Measurements from ENCODE around the gene SLC39A2. TPM values are rescaled to one million over a fixed set of nuclear protein-coding genes. Genes with fewer than 3 reads are reported as not detected.

SLC39A2 gene
- total and polyA plus RNA-seq, 2 experiments from 2014 or later = not detected

GRCh38 chr14:20988717-20989470, 10.2 kb upstream of the SLC39A2 start:
- peaks cover 27% of the 10 kb centered on the region for H3K79me2 ChIP-seq (replicated peaks; ENCODE audit: insufficient read depth)
- H3K27ac ChIP-seq (ENCODE audit: low read depth) = peak overlapping the region; percentile 94
- peak overlapping the region; percentile 55 for H3K4me3 ChIP-seq
- no peaks in the 10 kb centered on the region for H3K27me3 ChIP-seq (ENCODE audit: insufficient read depth)
- peaks cover 12% of the 10 kb centered on the region; the same call in 1 of the 2 replicates for H4K20me1 ChIP-seq (replicated peaks; ENCODE audit: insufficient read depth)
- peaks cover 17% of the 10 kb centered on the region; the same call in 1 of the 2 replicates for H3K9me2 ChIP-seq (ENCODE audit: insufficient read depth)
- Mint-ChIP-seq H3K36me3 (ENCODE audit: low read depth) (peaks cover 27% of the 10 kb centered on the region), H3K27me3 (ENCODE audit: insufficient read depth, low read depth, poor library complexity) (no peaks in the 10 kb centered on the region), H3K4me1 (peaks cover 12% of the 10 kb centered on the region), H3K9me3 (no peaks in the 10 kb centered on the region; the same call in 2 of the 3 replicates), H3K4me3 (peak overlapping the region; percentile 79), H3K27ac (no peak overlapping the region)
- H2AFZ ChIP-seq = peak overlapping the region; percentile 9; the same call in 1 of the 2 replicates
- peaks cover 13% of the 10 kb centered on the region for H3K4me1 ChIP-seq (ENCODE audit: insufficient read depth)
- ATAC-seq (no peak), DNase-seq (ENCODE audit: low spot score) (no peak)
- no peak for TF ChIP-seq ZNF462 (CRISPR knock-in tag; IDR thresholded peaks at IDR 0.05)
- peaks cover 6% of the 10 kb centered on the region for H3F3A ChIP-seq (replicated peaks; ENCODE audit: low read depth)
- peak overlapping the region; percentile 91 for H3K4me2 ChIP-seq
- peaks cover 19% of the 10 kb centered on the region for H3K36me3 ChIP-seq (ENCODE audit: insufficient read depth)

- H3K4me2 ChIP-seq = peak overlapping the region; percentile 91
- H3F3A ChIP-seq (replicated peaks; ENCODE audit: low read depth) = peaks cover 6% of the 10 kb centered on the region
- H3K36me3 ChIP-seq (ENCODE audit: insufficient read depth) = peaks cover 24% of the 10 kb centered on the region
- H3K9me2 ChIP-seq (ENCODE audit: insufficient read depth) = peaks cover 17% of the 10 kb centered on the region; the same call in 1 of the 2 replicates
- peak overlapping the region; percentile 94 for H3K27ac ChIP-seq (ENCODE audit: low read depth)
- DNase-seq (ENCODE audit: low spot score) (no peak), ATAC-seq (no peak)
- H3K4me1 ChIP-seq (ENCODE audit: insufficient read depth) = peaks cover 13% of the 10 kb centered on the region
- peak overlapping the region; percentile 79 for H3K4me3 Mint-ChIP-seq
- H3K27me3 ChIP-seq (ENCODE audit: insufficient read depth) = no peaks in the 10 kb centered on the region
- peaks cover 32% of the 10 kb centered on the region for H3K36me3 Mint-ChIP-seq (ENCODE audit: low read depth)
- no peak for TF ChIP-seq CTCF (conservative IDR thresholded peaks at IDR 0.05; ENCODE audit: low read depth in 2 of 2)
- TF ChIP-seq EZH2 (IDR thresholded peaks at IDR 0.05; ENCODE audit: low read depth, unreplicated experiment) = no peak
- TF ChIP-seq POLR2AphosphoS5 (IDR thresholded peaks at IDR 0.05; ENCODE audit: low read depth) = peak; percentile 18; the same call in 1 of the 2 replicates
- peak overlapping the region; percentile 81; the same call in 1 of the 2 replicates for H3K27ac Mint-ChIP-seq
- H3K4me3 ChIP-seq = peak overlapping the region; percentile 55
- H2AFZ ChIP-seq = no peak overlapping the region
- peaks cover 27% of the 10 kb centered on the region for H3K79me2 ChIP-seq (replicated peaks; ENCODE audit: insufficient read depth)
- no peaks in the 10 kb centered on the region for H3K27me3 Mint-ChIP-seq (ENCODE audit: insufficient read depth, low read depth, poor library complexity)
- H3K9me3 Mint-ChIP-seq = no peaks in the 10 kb centered on the region; the same call in 2 of the 3 replicates
- peaks cover 12% of the 10 kb centered on the region; the same call in 1 of the 2 replicates for H4K20me1 ChIP-seq (replicated peaks; ENCODE audit: insufficient read depth)
- H3K4me1 Mint-ChIP-seq = peaks cover 12% of the 10 kb centered on the region
Measured at GRCh38 chr14:20989471-20989786, 9.7 kb upstream of the SLC39A2 start.
